NCI-H2227 (cell line): Measurements from ENCODE around the gene KRT83.
"Not testable (repeated sequence)": the region's sequence is repeated elsewhere in the genome, so short reads cannot be mapped to it uniquely, and the experiment has no call there.

Experiments
- DNase-seq: peaks from one replicate; lab custom pipeline; 2025; ENCODE audit not compliant: unreplicated experiment; lab: John Stamatoyannopoulos, UW

KRT83 gene

GRCh38 chr12:52311285-52311648, 9.9 kb downstream of the KRT83 start:
- no peak for DNase-seq

GRCh38 chr12:52310622-52311284, 10.4 kb downstream of the KRT83 start:
- no peak for DNase-seq

GRCh38 chr12:52308806-52309425, 12.3 kb downstream of the KRT83 start:
- no peak for DNase-seq

GRCh38 chr12:52307836-52308805, 13.1 kb downstream of the KRT83 start:
- DNase-seq = peak; percentile 70

GRCh38 chr12:52306731-52307130, 14.5 kb downstream of the KRT83 start:
- DNase-seq = no peak

- no peak for DNase-seq
Measured at GRCh38 chr12:52305921-52306705, 15.1 kb downstream of the KRT83 start.

GRCh38 chr12:52304941-52305411, 16.2 kb downstream of the KRT83 start:
- not testable (repeated sequence) for DNase-seq

- DNase-seq = not testable (repeated sequence)
Measured at GRCh38 chr12:52302242-52302914, 18.8 kb downstream of the KRT83 start.

GRCh38 chr12:52301721-52302120, 19.5 kb downstream of the KRT83 start:
- DNase-seq = not testable (repeated sequence)

- DNase-seq = no peak
Measured at GRCh38 chr12:52300796-52301691, 20.2 kb downstream of the KRT83 start.

- no peak for DNase-seq
Measured at GRCh38 chr12:52298677-52299190, 22.5 kb downstream of the KRT83 start.

GRCh38 chr12:52296572-52297215, 24.5 kb downstream of the KRT83 start:
- DNase-seq = no peak

GRCh38 chr12:52295663-52296062, 25.5 kb downstream of the KRT83 start:
- DNase-seq = no peak

- no peak for DNase-seq
Measured at GRCh38 chr12:52294803-52295202, 26.4 kb downstream of the KRT83 start.

- no peak for DNase-seq
Measured at GRCh38 chr12:52293926-52294325, 27.3 kb downstream of the KRT83 start.

GRCh38 chr12:52291267-52291935, 29.8 kb downstream of the KRT83 start, which contains the start of gene KRT81:
TSS of gene KRT81 (minus strand) at chr12:52291534. CDS start at chr12:52291465, 69 bp downstream.
- no peak for DNase-seq

- DNase-seq = not testable (repeated sequence)
Measured at GRCh38 chr12:52290483-52291134, 30.6 kb downstream of the KRT83 start.
